Measurements from ENCODE around the gene LCN10. TPM values are rescaled to one million over a fixed set of nuclear protein-coding genes. Genes with fewer than 3 reads are reported as not detected.

Gene LCN10
- total and polyA plus RNA-seq, 2 of the 13 experiments (the other 11 are each of a cell fraction or from before 2014, with no cell fraction given) = 0.53 to 0.61 TPM

DNA sequence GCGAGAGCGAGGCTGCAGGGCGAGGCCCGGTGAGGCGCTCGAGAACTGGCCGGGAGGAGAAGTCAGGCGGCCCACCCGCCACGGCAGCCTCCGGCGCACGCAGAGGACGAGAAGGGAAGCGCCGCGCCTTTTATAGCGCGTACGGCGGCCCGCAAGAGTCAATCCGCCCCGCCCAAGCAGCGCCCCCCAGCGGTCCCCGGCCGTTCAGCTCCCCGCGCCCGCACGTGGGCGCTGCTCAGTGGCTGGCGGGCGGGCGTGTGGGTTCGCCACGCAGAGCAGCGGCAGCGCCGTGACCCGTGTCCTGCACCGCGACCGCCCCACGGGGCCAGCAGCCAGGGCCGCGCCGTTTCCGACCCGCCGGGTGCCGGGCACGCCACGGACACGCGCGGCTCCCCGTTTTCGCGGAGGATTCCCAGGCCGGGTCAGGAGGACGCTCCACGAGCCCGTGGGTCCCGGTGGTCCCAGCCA, 14.6 kb downstream of the LCN10 start (continued):
- TF ChIP-seq MXI1 (IDR thresholded peaks at IDR 0.05; ENCODE audit: borderline replicate concordance, low read depth, low read length) (peak; percentile 95; the same call in 1 of the 3 replicates), ZNF557 (CRISPR knock-in tag; IDR thresholded peaks at IDR 0.05) (0 out of 2 replicates have a peak, but pooled peaks have one; percentile 87), CREB1 (IDR thresholded peaks at IDR 0.05) (peak; percentile 36; the same call in 1 of the 2 replicates), CREB1 (CRISPR knock-in tag; IDR thresholded peaks at IDR 0.05) (no peak), ZNF670 (CRISPR knock-in tag; IDR thresholded peaks at IDR 0.05; ENCODE audit: borderline replicate concordance) (no peak; the same call in 1 of the 2 replicates), ZNF558 (CRISPR knock-in tag; IDR thresholded peaks at IDR 0.05; ENCODE audit: borderline replicate concordance) (peak; percentile 25; the same call in 1 of the 2 replicates), SAFB2 (CRISPR knock-in tag; IDR thresholded peaks at IDR 0.05; ENCODE audit: borderline replicate concordance, low read depth) (peak; percentile 88), ZNF746 (CRISPR knock-in tag; IDR thresholded peaks at IDR 0.05) (peak; percentile 79), TRIM24 (CRISPR knock-in tag; IDR thresholded peaks at IDR 0.05) (no peak), CENPT (CRISPR knock-in tag; IDR thresholded peaks at IDR 0.05; ENCODE audit: low read depth) (no peak), IRF2 (CRISPR knock-in tag; IDR thresholded peaks at IDR 0.05) (peak; percentile 68), ZC3H13 (CRISPR knock-in tag; IDR thresholded peaks at IDR 0.05) (peak; percentile 32; the same call in 1 of the 2 replicates), ZFP37 (CRISPR knock-in tag; IDR thresholded peaks at IDR 0.05; ENCODE audit: borderline replicate concordance) (peak; percentile 75; the same call in 1 of the 2 replicates)
- TF ChIP-seq, protein P1, sequence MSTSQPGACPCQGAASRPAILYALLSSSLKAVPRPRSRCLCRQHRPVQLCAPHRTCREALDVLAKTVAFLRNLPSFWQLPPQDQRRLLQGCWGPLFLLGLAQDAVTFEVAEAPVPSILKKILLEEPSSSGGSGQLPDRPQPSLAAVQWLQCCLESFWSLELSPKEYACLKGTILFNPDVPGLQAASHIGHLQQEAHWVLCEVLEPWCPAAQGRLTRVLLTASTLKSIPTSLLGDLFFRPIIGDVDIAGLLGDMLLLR (CRISPR knock-in tag; IDR thresholded peaks at IDR 0.05) = peak; percentile 84
- TF ChIP-seq, protein P2, sequence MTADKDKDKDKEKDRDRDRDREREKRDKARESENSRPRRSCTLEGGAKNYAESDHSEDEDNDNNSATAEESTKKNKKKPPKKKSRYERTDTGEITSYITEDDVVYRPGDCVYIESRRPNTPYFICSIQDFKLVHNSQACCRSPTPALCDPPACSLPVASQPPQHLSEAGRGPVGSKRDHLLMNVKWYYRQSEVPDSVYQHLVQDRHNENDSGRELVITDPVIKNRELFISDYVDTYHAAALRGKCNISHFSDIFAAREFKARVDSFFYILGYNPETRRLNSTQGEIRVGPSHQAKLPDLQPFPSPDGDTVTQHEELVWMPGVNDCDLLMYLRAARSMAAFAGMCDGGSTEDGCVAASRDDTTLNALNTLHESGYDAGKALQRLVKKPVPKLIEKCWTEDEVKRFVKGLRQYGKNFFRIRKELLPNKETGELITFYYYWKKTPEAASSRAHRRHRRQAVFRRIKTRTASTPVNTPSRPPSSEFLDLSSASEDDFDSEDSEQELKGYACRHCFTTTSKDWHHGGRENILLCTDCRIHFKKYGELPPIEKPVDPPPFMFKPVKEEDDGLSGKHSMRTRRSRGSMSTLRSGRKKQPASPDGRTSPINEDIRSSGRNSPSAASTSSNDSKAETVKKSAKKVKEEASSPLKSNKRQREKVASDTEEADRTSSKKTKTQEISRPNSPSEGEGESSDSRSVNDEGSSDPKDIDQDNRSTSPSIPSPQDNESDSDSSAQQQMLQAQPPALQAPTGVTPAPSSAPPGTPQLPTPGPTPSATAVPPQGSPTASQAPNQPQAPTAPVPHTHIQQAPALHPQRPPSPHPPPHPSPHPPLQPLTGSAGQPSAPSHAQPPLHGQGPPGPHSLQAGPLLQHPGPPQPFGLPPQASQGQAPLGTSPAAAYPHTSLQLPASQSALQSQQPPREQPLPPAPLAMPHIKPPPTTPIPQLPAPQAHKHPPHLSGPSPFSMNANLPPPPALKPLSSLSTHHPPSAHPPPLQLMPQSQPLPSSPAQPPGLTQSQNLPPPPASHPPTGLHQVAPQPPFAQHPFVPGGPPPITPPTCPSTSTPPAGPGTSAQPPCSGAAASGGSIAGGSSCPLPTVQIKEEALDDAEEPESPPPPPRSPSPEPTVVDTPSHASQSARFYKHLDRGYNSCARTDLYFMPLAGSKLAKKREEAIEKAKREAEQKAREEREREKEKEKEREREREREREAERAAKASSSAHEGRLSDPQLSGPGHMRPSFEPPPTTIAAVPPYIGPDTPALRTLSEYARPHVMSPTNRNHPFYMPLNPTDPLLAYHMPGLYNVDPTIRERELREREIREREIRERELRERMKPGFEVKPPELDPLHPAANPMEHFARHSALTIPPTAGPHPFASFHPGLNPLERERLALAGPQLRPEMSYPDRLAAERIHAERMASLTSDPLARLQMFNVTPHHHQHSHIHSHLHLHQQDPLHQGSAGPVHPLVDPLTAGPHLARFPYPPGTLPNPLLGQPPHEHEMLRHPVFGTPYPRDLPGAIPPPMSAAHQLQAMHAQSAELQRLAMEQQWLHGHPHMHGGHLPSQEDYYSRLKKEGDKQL (CRISPR knock-in tag; IDR thresholded peaks at IDR 0.05; ENCODE audit: low read depth) = 0 out of 2 replicates have a peak, but pooled peaks have one; percentile 53
- TF ChIP-seq, protein P3, sequence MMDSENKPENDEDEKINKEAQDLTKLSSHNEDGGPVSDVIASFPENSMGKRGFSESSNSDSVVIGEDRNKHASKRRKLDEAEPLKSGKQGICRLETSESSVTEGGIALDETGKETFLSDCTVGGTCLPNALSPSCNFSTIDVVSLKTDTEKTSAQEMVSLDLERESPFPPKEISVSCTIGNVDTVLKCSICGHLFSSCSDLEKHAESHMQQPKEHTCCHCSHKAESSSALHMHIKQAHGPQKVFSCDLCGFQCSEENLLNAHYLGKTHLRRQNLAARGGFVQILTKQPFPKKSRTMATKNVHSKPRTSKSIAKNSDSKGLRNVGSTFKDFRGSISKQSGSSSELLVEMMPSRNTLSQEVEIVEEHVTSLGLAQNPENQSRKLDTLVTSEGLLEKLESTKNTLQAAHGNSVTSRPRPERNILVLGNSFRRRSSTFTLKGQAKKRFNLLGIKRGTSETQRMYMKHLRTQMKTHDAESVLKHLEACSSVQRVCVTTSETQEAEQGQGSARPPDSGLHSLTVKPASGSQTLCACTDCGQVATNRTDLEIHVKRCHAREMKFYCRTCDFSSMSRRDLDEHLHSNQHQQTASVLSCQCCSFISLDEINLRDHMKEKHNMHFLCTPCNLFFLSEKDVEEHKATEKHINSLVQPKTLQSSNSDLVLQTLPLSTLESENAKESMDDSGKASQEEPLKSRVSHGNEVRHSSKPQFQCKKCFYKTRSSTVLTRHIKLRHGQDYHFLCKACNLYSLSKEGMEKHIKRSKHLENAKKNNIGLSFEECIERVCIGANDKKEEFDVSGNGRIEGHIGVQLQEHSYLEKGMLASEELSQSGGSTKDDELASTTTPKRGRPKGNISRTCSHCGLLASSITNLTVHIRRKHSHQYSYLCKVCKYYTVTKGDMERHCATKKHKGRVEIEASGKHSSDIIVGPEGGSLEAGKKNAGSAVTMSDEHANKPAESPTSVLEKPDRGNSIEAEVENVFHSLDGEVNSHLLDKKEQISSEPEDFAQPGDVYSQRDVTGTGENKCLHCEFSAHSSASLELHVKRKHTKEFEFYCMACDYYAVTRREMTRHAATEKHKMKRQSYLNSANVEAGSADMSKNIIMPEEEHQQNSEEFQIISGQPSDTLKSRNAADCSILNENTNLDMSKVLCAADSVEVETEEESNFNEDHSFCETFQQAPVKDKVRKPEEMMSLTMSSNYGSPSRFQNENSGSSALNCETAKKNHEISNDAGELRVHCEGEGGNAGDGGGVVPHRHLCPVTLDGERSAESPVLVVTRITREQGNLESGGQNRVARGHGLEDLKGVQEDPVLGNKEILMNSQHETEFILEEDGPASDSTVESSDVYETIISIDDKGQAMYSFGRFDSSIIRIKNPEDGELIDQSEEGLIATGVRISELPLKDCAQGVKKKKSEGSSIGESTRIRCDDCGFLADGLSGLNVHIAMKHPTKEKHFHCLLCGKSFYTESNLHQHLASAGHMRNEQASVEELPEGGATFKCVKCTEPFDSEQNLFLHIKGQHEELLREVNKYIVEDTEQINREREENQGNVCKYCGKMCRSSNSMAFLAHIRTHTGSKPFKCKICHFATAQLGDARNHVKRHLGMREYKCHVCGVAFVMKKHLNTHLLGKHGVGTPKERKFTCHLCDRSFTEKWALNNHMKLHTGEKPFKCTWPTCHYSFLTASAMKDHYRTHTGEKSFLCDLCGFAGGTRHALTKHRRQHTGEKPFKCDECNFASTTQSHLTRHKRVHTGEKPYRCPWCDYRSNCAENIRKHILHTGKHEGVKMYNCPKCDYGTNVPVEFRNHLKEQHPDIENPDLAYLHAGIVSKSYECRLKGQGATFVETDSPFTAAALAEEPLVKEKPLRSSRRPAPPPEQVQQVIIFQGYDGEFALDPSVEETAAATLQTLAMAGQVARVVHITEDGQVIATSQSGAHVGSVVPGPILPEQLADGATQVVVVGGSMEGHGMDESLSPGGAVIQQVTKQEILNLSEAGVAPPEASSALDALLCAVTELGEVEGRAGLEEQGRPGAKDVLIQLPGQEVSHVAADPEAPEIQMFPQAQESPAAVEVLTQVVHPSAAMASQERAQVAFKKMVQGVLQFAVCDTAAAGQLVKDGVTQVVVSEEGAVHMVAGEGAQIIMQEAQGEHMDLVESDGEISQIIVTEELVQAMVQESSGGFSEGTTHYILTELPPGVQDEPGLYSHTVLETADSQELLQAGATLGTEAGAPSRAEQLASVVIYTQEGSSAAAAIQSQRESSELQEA (CRISPR knock-in tag; IDR thresholded peaks at IDR 0.05; ENCODE audit: not compliant biosample characterization) = no peak
